H1 (cell line): ENCODE results near the gene MMP11. TPM values are rescaled to one million over a fixed set of nuclear protein-coding genes. Genes with fewer than 3 reads are reported as not detected.

Experiments
- CTCF ChIA-PET: fragments of 300-600 bp; sonication (Branson Sonifier 250); formaldehyde crosslinking; loops from one replicate; lab custom pipeline; 2021; ENCODE audit not compliant: partially characterized antibody; lab: Charles Lee
- POLR2A ChIA-PET: fragments of 300-600 bp; sonication (Branson Sonifier 250); formaldehyde crosslinking; loops from one replicate; lab custom pipeline; 2021; ENCODE audit warnings: inconsistent platforms; ENCODE audit not compliant: partially characterized antibody; lab: Charles Lee
- DNase-seq, 2 experiments: peaks; one replicate each; pipeline versions ENCODE4 v3.0.0 to v3.0.0-alpha.2; 2010 to 2022; ENCODE audit warnings: low spot score in 2 of 2, low read depth in 1 of 2, mixed read lengths in 1 of 2
- FAIRE-seq: peaks from 2 replicates; lab custom pipeline; 2011; peaks lifted over from hg19 to GRCh38; lab: Jason Lieb, UNC
- H2AFZ ChIP-seq: 2 replicates; pipeline ENCODE4 v1.8.1; 2012; ENCODE audit warnings: low read length, inconsistent platforms
- H2AK5ac ChIP-seq: 2 replicates; pipeline ENCODE4 v1.6.1; 2013; ENCODE audit warnings: low read depth, low read length
- H2BK120ac ChIP-seq: replicated peaks from 2 replicates; pipeline ENCODE3; 2013; ENCODE audit warnings: low read depth, low read length, inconsistent platforms
- H2BK12ac ChIP-seq: 2 replicates; pipeline ENCODE4 v1.6.1; 2013; ENCODE audit warnings: low read depth, low read length
- H2BK15ac ChIP-seq: 2 replicates; pipeline ENCODE4 v1.6.1; 2013; ENCODE audit warnings: low read length
- H2BK20ac ChIP-seq: 2 replicates; pipeline ENCODE4 v1.6.1; 2013; ENCODE audit warnings: low read length
- H2BK5ac ChIP-seq: 2 replicates; pipeline ENCODE4 v1.6.1; 2013; ENCODE audit warnings: low read depth, low read length
- H3K14ac ChIP-seq: 2 replicates; pipeline ENCODE4 v1.6.1; 2013; ENCODE audit warnings: inconsistent platforms; ENCODE audit not compliant: insufficient read length
- H3K18ac ChIP-seq: 2 replicates; pipeline ENCODE4 v1.6.1; 2013; ENCODE audit warnings: low read length; ENCODE audit errors: extremely low read depth
- H3K23ac ChIP-seq: 2 replicates; pipeline ENCODE4 v1.6.1; 2013; ENCODE audit warnings: inconsistent platforms; ENCODE audit not compliant: insufficient read length
- H3K23me2 ChIP-seq: 2 replicates; pipeline ENCODE4 v1.6.1; 2013; ENCODE audit warnings: low read depth, low read length
- H3K27ac ChIP-seq: 2 replicates; pipeline ENCODE4 v1.6.1; 2011; ENCODE audit warnings: low read depth, low read length, inconsistent platforms
- H3K27me3 ChIP-seq, 4 experiments: replicated peaks in 1 of 4; 1 replicate in 1 of 4; 2 replicates in 3 of 4; pipeline versions ENCODE4 v1.6.1 to v1.8.1; 2011 to 2013; ENCODE audit warnings: low read length in 3 of 4, mild to moderate bottlenecking in 3 of 4, inconsistent platforms in 2 of 4, mixed read lengths in 2 of 4, moderate library complexity in 1 of 4; ENCODE audit not compliant: control insufficient read depth in 3 of 4, insufficient read depth in 3 of 4; ENCODE audit errors: extremely low read depth in 1 of 4
- H3K36me3 ChIP-seq, 4 experiments: 2 replicates each; pipeline versions ENCODE4 v1.6.1 to v1.8.1; 2011 to 2013; ENCODE audit warnings: mild to moderate bottlenecking in 4 of 4, low read length in 3 of 4, moderate library complexity in 2 of 4, control low read depth in 1 of 4, inconsistent platforms in 1 of 4; ENCODE audit not compliant: insufficient read depth in 4 of 4, control insufficient read depth in 2 of 4
- H3K4ac ChIP-seq: replicated peaks from 2 replicates; pipeline ENCODE3; 2013; ENCODE audit warnings: low read length, low read depth, mixed read lengths, inconsistent platforms; ENCODE audit not compliant: insufficient read length
- H3K4me1 ChIP-seq, 4 experiments: replicated peaks in 1 of 4; 1 replicate in 1 of 4; 2 replicates in 3 of 4; pipeline versions ENCODE4 v1.6.1 to v1.8.1; 2011 to 2013; ENCODE audit warnings: low read length in 3 of 4, inconsistent platforms in 2 of 4, mixed read lengths in 1 of 4; ENCODE audit not compliant: insufficient read depth in 4 of 4, control insufficient read depth in 3 of 4
- H3K4me2 ChIP-seq, 2 experiments: 2 replicates each; pipeline versions ENCODE4 v1.6.1 to v1.8.1; 2011 to 2013; ENCODE audit warnings: low read depth in 2 of 2, low read length in 2 of 2, control low read depth in 1 of 2, inconsistent platforms in 1 of 2, mild to moderate bottlenecking in 1 of 2; ENCODE audit not compliant: insufficient read depth in 1 of 2
- H3K4me3 ChIP-seq, 4 experiments: fragments of 200-600, 300-600 bp in 1 of 4; sonication (generic), shearing (Covaris generic), sonication (Bioruptor Twin) in 1 of 4; 2 replicates each; pipeline versions ENCODE4 v1.5.1 to v1.8.1; 2011 to 2016; ENCODE audit warnings: low read length in 4 of 4, low read depth in 3 of 4, control low read depth in 2 of 4, inconsistent platforms in 2 of 4, mild to moderate bottlenecking in 2 of 4, mixed read lengths in 1 of 4, moderate library complexity in 1 of 4; ENCODE audit not compliant: insufficient read depth in 2 of 4; ENCODE audit errors: extremely low read depth in 1 of 4
- H3K56ac ChIP-seq: replicated peaks from 2 replicates; pipeline ENCODE3; 2013; ENCODE audit warnings: low read depth, mild to moderate bottlenecking, mixed read lengths, low read length, inconsistent platforms; ENCODE audit not compliant: insufficient read length
- H3K79me1 ChIP-seq: 2 replicates; pipeline ENCODE4 v1.6.1; 2013; ENCODE audit warnings: low read depth, low read length, control low read depth
- H3K79me2 ChIP-seq, 2 experiments: 2 replicates each; pipeline versions ENCODE4 v1.6.1 to v1.8.1; 2012 to 2013; ENCODE audit warnings: low read length in 2 of 2, mild to moderate bottlenecking in 2 of 2, inconsistent platforms in 1 of 2; ENCODE audit not compliant: insufficient read depth in 2 of 2, control insufficient read depth in 1 of 2
- H3K9ac ChIP-seq, 4 experiments: replicated peaks in 1 of 4; 1 replicate in 1 of 4; 2 replicates in 3 of 4; pipeline versions ENCODE4 v1.6.1 to v1.8.1; 2011 to 2013; ENCODE audit warnings: low read depth in 3 of 4, low read length in 3 of 4, control low read depth in 2 of 4, mild to moderate bottlenecking in 2 of 4, moderate library complexity in 2 of 4, inconsistent platforms in 1 of 4; ENCODE audit errors: extremely low read depth in 1 of 4
- H3K9me3 ChIP-seq, 2 experiments: 2 replicates each; pipeline versions ENCODE4 v1.6.1 to v1.8.1; 2012 to 2013; ENCODE audit warnings: mild to moderate bottlenecking in 2 of 2, moderate library complexity in 2 of 2, control low read depth in 1 of 2, inconsistent platforms in 1 of 2, low read depth in 1 of 2, low read length in 1 of 2, mixed read lengths in 1 of 2; ENCODE audit not compliant: insufficient read depth in 2 of 2
- H4K20me1 ChIP-seq, 2 experiments: replicated peaks in 1 of 2; 2 replicates each; pipeline versions ENCODE3 to v1.8.1; 2011 to 2013; ENCODE audit warnings: inconsistent platforms in 2 of 2, low read length in 2 of 2, mild to moderate bottlenecking in 1 of 2; ENCODE audit not compliant: insufficient read depth in 2 of 2, control insufficient read depth in 1 of 2
- H4K5ac ChIP-seq: 2 replicates; pipeline ENCODE4 v1.6.1; 2013; ENCODE audit warnings: low read length, low read depth, mixed read lengths, inconsistent platforms; ENCODE audit not compliant: insufficient read length
- H4K8ac ChIP-seq: 2 replicates; pipeline ENCODE4 v1.8.0; 2013; ENCODE audit warnings: mild to moderate bottlenecking, moderate library complexity, low read length, inconsistent platforms; ENCODE audit not compliant: insufficient read depth; ENCODE audit errors: extremely low read depth
- H4K91ac ChIP-seq: replicated peaks from 2 replicates; pipeline ENCODE3; 2013; ENCODE audit warnings: low read length, mixed read lengths, inconsistent platforms; ENCODE audit not compliant: insufficient read length
- ATF3 ChIP-seq: IDR thresholded peaks from 2 replicates; pipeline ENCODE4 v1.6.1; 2011; ENCODE audit warnings: low read depth, mild to moderate bottlenecking, low read length; ENCODE audit not compliant: insufficient read depth
- CEBPB ChIP-seq: IDR thresholded peaks from 2 replicates; pipeline ENCODE4 v1.6.1; 2012; ENCODE audit warnings: low read depth, low read length
- GABPA ChIP-seq: IDR thresholded peaks from 2 replicates; pipeline ENCODE4 v1.6.1; 2011; ENCODE audit warnings: mild to moderate bottlenecking, low read length, moderate library complexity, borderline replicate concordance; ENCODE audit not compliant: insufficient read depth
- KDM5A ChIP-seq: fragments of 200-600 bp; IDR thresholded peaks from 2 replicates; pipeline ENCODE4 v1.7.1; 2012; ENCODE audit warnings: mild to moderate bottlenecking, low read length, inconsistent platforms, mixed read lengths
- MAFK ChIP-seq: IDR thresholded peaks from 2 replicates; pipeline ENCODE4 v1.6.1; 2012; ENCODE audit warnings: low read depth, mild to moderate bottlenecking, improper control_type of control experiment, low read length
- NANOG ChIP-seq: IDR thresholded peaks from 2 replicates; pipeline ENCODE4 v1.6.1; 2011; ENCODE audit warnings: low read length, low read depth, mild to moderate bottlenecking, inconsistent platforms; ENCODE audit not compliant: insufficient read depth, poor library complexity, severe bottlenecking
- POLR2AphosphoS5 ChIP-seq: IDR thresholded peaks from 2 replicates; pipeline ENCODE4 v1.6.1; 2011; ENCODE audit warnings: low read depth, low read length
- RNF2 ChIP-seq: fragments of 200-900, 300-1000 bp; sonication (generic); IDR thresholded peaks from 2 replicates; pipeline ENCODE4 v1.7.1; 2016; ENCODE audit warnings: borderline replicate concordance, low read depth, mild to moderate bottlenecking, antibody characterized with exemption, low read length; ENCODE audit not compliant: poor library complexity, severe bottlenecking; ENCODE audit errors: missing control alignments
- SAP30 ChIP-seq: fragments of 300-600 bp; sonication (generic); IDR thresholded peaks from 2 replicates; pipeline ENCODE4 v1.7.1; 2012; ENCODE audit warnings: low read length, moderate library complexity, mild to moderate bottlenecking, inconsistent platforms; ENCODE audit not compliant: insufficient read depth, insufficient replicate concordance
- SP2 ChIP-seq: IDR thresholded peaks from 2 replicates; pipeline ENCODE4 v1.6.1; 2012; ENCODE audit warnings: mild to moderate bottlenecking, low read length, inconsistent platforms
- TAF7 ChIP-seq: optimal IDR thresholded peaks from 2 replicates; pipeline ENCODE3; 2011; ENCODE audit warnings: low read depth, mild to moderate bottlenecking, inconsistent platforms, low read length, moderate library complexity, borderline replicate concordance
- YY1 ChIP-seq: IDR thresholded peaks from 2 replicates; pipeline ENCODE4 v1.6.1; 2011; ENCODE audit warnings: low read depth, mild to moderate bottlenecking, low read length
- WGBS, 2 experiments: shearing (Covaris generic) in 1 of 2; methylation state at CpG; one replicate each; pipeline versions ENCODE4 v1.1.6 to v1.1.7; 2013 to 2015; ENCODE audit warnings: low lambda C conversion rate in 2 of 2, mixed read lengths in 2 of 2, inconsistent platforms in 1 of 2, low coverage in 1 of 2, missing lambda C conversion rate in 1 of 2; ENCODE audit not compliant: insufficient replicate concordance in 2 of 2, insufficient coverage in 1 of 2, insufficient read length in 1 of 2; ENCODE audit errors: extremely low coverage in 1 of 2, missing lambda C conversion rate in 1 of 2; 5-methylcytosine and 5-hydroxymethylcytosine counted together
- polyA plus RNA-seq, 7 experiments: library from polyadenylated mRNA; depleted of rRNA in 3 of 7; stranded (reverse) in 5 of 7; unstranded in 2 of 7; fragments of >200 nt in 5 of 7; fragments of 200-250 nt in 2 of 7; gene quantifications; 1 replicate in 5 of 7; 2 replicates in 1 of 7; 4 replicates in 1 of 7; pipeline versions ENCODE4 v1.2.1 to v1.2.3, GENCODE V29; 2011 to 2013; ENCODE audit warnings: missing spikeins in 2 of 7, mixed read lengths in 2 of 7
- total RNA-seq: library from RNA; stranded (reverse); fragmentation: NEBNext Ultra II Directional; extraction: Animal tissue kit (Norgen Biotek cat#: 25700); gene quantifications from 2 replicates; pipeline ENCODE4 v1.2.1, GENCODE V29; 2021

The MMP11 gene
- total and polyA plus RNA-seq, 2 of the 8 experiments (the other 6 are each of a cell fraction or from before 2014, with no cell fraction given), result 10.2 to 18.3 TPM

- Histone ChIP-seq H2BK5ac (no peak overlapping the region), H3K23me2 (no peaks in the 10 kb centered on the region), H3K9me3 (no peaks in the 10 kb centered on the region), H3K23ac (no peak overlapping the region), H2BK15ac (no peak overlapping the region), H3K4ac (no peak overlapping the region), H2BK20ac (no peak overlapping the region), H3K4me2 (no peak overlapping the region), H2AK5ac (no peak overlapping the region), H4K5ac (no peak overlapping the region), H3K79me1 (no peaks in the 10 kb centered on the region; the same call in 1 of the 2 replicates), H2AFZ (no peak overlapping the region), H2BK12ac (no peak overlapping the region), H4K8ac (peak overlapping the region; percentile 51; the same call in 1 of the 2 replicates), H3K18ac (no peak overlapping the region), H3K27me3 (no peaks in the 10 kb centered on the region), H4K91ac (no peak overlapping the region), H4K20me1 (peaks cover 0 to 2% of the 10 kb centered on the region in 2 experiments), H3K14ac (no peak overlapping the region), H3K4me1 (peaks cover 0 to 10% (median 4%) of the 10 kb centered on the region in 4 experiments; a peak in 3 of 7 replicates), H3K9ac (no peak overlapping the region), H3K4me3 (no peak overlapping the region), H3K36me3 (no peaks in the 10 kb centered on the region), H2BK120ac (no peak overlapping the region), H3K56ac (no peak overlapping the region), H3K79me2 (no peaks in the 10 kb centered on the region), H3K27ac (no peak overlapping the region)
- no peak for FAIRE-seq
- CTCF ChIA-PET, result no interaction called here
- WGBS, 2 experiments, result 91% methylated on average over 14 of the region's 14 CpGs; no CpG with 5 or more reads in 1 of the 2 experiments
- DNase-seq, result no peak
- POLR2A ChIA-PET, result interaction anchor here (1.5 to 2.0 kb wide), 2 partner anchors 8 to 113 kb away, joined by 3 to 5 read pairs; partner anchors contain the start of gene MMP11
- TF ChIP-seq ATF3 (no peak), RNF2 (no peak), POLR2AphosphoS5 (no peak), CEBPB (no peak), TAF7 (no peak), SAP30 (no peak), MAFK (no peak), YY1 (no peak), GABPA (no peak), SP2 (no peak), KDM5A (no peak), NANOG (no peak)
Observed at GRCh38 chr22:23781511-23782183, 9.0 kb downstream of the MMP11 start.
